ENCODE data around the gene ZBTB48. TPM values are rescaled to one million over a fixed set of nuclear protein-coding genes. Genes with fewer than 3 reads are reported as not detected.

ZBTB48 gene
- total RNA-seq, 1 donor from 2014 or later, result 49.7 TPM

DNA sequence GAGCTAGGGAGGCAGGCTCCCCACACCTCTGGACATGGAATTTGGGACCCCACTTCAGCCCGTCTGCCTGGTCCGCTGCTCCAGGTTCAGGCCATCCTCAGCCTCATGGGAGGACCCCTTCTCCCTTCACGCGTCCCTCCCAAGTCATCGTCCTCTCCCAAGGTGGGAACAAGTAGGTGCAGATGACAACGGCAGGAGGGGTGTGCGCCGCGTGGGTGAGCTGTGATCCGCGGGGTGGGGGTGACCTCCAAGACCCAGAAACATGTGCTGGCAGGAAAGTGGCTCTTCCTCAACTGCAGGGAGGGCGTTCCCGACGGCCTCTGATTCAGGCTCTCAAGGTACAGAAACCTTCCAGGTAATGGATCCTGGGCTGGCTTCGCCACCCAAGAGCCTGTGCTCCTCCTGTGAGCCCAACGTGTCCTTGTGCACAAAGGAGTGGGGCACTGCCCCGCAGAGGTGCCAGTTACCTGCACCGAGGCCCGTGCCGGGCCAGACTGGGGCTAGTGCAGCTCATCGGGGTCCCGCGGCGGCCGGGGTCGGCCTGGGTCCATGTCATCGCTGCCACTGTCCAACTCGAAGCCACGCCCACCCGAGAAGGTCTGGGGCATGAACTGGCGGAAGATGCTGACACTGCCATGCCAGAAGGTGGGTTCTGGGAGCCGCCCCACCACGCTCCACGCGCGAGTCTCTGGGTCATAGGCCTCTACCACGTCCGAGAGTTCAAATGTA, 13.2 kb downstream of the ZBTB48 start:
- Mint-ChIP-seq H3K9me3 (ENCODE audit: low read depth) (no peaks in the 10 kb centered on the region), H3K27me3 (no peaks in the 10 kb centered on the region), H3K4me1 (ENCODE audit: low read depth) (no peaks in the 10 kb centered on the region), H3K4me3 (ENCODE audit: low read depth) (no peak overlapping the region), H3K36me3 (ENCODE audit: insufficient read depth) (peaks cover 10% of the 10 kb centered on the region), H3K27ac (no peak overlapping the region)
- no peak for DNase-seq (ENCODE audit: low spot score, unreplicated experiment)
- TF ChIP-seq, protein P1, sequence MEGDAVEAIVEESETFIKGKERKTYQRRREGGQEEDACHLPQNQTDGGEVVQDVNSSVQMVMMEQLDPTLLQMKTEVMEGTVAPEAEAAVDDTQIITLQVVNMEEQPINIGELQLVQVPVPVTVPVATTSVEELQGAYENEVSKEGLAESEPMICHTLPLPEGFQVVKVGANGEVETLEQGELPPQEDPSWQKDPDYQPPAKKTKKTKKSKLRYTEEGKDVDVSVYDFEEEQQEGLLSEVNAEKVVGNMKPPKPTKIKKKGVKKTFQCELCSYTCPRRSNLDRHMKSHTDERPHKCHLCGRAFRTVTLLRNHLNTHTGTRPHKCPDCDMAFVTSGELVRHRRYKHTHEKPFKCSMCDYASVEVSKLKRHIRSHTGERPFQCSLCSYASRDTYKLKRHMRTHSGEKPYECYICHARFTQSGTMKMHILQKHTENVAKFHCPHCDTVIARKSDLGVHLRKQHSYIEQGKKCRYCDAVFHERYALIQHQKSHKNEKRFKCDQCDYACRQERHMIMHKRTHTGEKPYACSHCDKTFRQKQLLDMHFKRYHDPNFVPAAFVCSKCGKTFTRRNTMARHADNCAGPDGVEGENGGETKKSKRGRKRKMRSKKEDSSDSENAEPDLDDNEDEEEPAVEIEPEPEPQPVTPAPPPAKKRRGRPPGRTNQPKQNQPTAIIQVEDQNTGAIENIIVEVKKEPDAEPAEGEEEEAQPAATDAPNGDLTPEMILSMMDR (IDR thresholded peaks at IDR 0.05; ENCODE audit: unreplicated experiment), result no peak

DNA sequence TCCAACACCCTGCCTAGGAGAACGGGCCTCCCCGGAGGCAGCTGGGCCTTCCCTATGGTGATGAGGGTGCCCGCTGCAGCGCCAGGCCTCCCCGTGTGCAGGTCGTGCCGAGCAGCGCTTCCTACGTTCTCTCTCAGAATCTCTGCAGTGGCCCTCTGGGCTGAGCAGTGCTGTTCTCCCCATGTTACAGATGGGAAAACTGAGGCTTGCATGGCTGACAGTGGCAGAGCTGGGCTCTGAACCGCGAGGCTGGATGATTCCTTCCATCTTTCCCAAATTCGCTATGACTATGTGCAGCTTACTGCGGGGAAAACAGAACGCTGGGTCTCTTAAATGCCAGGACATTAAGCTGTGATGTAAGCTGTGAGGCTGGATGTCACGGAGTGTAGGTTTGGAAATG, 14.0 kb downstream of the ZBTB48 start:
- H3K27me3 Mint-ChIP-seq, result no peaks in the 10 kb centered on the region
- TF ChIP-seq, protein P1 (IDR thresholded peaks at IDR 0.05; ENCODE audit: unreplicated experiment), result no peak
- no peak overlapping the region for H3K4me3 Mint-ChIP-seq (ENCODE audit: low read depth)
- peaks cover 10% of the 10 kb centered on the region for H3K36me3 Mint-ChIP-seq (ENCODE audit: insufficient read depth)
- no peak overlapping the region for H3K27ac Mint-ChIP-seq
- no peaks in the 10 kb centered on the region for H3K9me3 Mint-ChIP-seq (ENCODE audit: low read depth)
- no peaks in the 10 kb centered on the region for H3K4me1 Mint-ChIP-seq (ENCODE audit: low read depth)
- no peak for DNase-seq (ENCODE audit: low spot score, unreplicated experiment)

DNA sequence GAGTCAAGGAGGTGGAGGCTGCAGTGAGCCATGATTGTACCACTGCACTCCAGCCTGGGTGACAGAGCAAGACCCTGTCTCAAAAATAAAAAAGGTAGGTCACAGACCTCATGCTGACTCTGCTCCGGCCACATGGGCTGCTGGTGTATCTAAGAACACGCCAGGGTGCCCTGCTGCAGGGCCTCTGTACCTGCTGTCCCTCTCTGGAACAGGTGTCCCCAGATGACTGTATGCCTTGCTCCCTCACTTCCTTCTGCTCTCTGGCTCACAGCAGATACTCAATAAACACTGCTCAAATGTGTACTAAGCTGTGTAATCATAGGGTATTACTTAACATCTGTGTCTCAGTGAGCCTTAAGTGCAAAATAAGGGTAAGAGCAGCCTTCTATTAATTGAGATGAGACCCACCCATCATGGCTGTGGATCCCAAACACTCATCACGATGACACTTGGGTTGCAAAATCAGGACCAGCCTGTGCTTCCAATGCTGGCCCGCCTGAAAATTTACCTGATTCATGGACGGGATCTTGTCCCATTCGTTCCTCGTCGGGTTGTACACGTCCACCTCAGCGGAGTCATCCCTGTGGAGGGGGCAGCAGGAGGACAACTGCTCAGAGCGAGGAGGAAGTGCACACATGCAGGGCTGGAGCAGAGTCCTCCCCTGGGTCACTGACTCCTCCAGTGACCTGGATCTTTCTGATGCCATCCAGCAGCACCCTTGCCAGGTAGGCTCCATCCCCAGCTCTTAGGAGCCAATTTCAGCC, 15.4 kb downstream of the ZBTB48 start:
- TF ChIP-seq, protein P1 (IDR thresholded peaks at IDR 0.05; ENCODE audit: unreplicated experiment), result no peak
- Mint-ChIP-seq H3K4me1 (ENCODE audit: low read depth) (peaks cover 2% of the 10 kb centered on the region), H3K4me3 (ENCODE audit: low read depth) (no peak overlapping the region), H3K9me3 (ENCODE audit: low read depth) (no peaks in the 10 kb centered on the region), H3K27ac (no peak overlapping the region), H3K27me3 (no peaks in the 10 kb centered on the region), H3K36me3 (ENCODE audit: insufficient read depth) (peaks cover 10% of the 10 kb centered on the region)
- no peak for DNase-seq (ENCODE audit: low spot score, unreplicated experiment)

DNA sequence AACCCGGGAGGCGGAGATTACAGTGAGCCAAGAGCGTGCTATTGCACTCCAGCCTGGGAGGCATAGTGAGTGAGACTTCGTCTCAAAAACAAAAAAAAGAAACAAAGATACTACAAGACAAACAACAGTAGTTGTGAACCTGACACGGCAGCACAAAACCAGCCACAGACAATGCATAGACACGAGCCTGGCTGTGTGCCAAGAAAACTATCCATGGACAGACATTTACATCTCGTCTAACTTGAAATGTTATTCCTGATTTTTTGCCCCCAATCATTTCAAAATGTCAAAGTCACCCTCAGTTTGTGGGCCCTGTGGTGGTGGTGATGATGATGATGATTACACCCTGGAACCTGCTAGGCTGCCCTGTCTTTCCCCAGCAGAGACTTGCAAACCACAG, 16.6 kb downstream of the ZBTB48 start:
- DNase-seq (ENCODE audit: low spot score, unreplicated experiment), result no peak
- TF ChIP-seq, protein P1 (IDR thresholded peaks at IDR 0.05; ENCODE audit: unreplicated experiment), result no peak
- Mint-ChIP-seq H3K4me3 (ENCODE audit: low read depth) (no peak overlapping the region), H3K4me1 (ENCODE audit: low read depth) (peaks cover 13% of the 10 kb centered on the region), H3K9me3 (ENCODE audit: low read depth) (no peaks in the 10 kb centered on the region), H3K27ac (no peak overlapping the region), H3K27me3 (no peaks in the 10 kb centered on the region), H3K36me3 (ENCODE audit: insufficient read depth) (peaks cover 8% of the 10 kb centered on the region)

DNA sequence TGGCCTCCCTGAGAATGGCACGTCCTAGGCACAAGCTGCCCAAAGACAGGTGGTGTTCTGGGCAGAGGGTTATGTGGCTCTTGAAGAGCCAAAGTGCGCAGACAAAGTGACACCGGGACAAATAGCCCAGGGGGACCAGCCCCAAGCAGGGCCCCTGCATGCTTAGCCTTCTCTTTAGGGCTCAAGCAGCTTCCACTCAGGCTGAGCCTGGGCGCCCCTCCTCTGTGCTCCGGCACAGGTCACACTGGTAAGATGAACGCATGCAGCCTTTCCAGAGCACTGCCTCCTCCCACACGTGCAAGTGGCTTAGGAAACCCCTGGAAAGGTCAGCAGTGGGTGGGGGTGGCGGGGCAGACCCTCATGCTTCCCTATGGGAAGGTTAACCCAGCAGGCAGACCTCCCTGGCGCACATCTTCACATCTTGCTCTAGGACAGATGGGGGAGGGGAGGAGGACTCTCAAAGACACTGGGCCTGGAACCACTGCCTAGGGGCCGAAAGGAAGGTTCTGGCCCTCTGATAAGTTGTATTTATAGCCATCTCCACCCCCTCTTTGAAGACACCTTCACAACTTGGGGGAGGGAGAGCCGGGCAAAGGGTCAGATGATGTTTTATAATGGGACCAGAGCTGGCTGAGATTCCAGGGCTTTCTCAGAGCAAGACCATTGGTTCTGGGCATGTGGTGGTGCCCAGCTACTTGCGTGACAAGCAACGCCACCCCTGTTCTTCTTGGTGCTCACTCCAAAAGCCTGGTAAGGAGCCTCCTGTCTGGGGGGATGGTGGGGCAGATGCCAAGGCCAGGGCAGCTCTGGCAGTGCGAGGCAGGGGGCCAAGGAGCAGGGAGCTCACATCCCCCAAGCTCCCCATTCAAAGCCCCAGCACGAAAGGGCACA, 17.3 kb downstream of the ZBTB48 start:
- no peaks in the 10 kb centered on the region for H3K27me3 Mint-ChIP-seq
- no peaks in the 10 kb centered on the region for H3K9me3 Mint-ChIP-seq (ENCODE audit: low read depth)
- no peak overlapping the region for H3K27ac Mint-ChIP-seq
- TF ChIP-seq, protein P1 (IDR thresholded peaks at IDR 0.05; ENCODE audit: unreplicated experiment), result no peak
- H3K4me3 Mint-ChIP-seq (ENCODE audit: low read depth), result no peak overlapping the region
- peaks cover 8% of the 10 kb centered on the region for H3K36me3 Mint-ChIP-seq (ENCODE audit: insufficient read depth)
- H3K4me1 Mint-ChIP-seq (ENCODE audit: low read depth), result peaks cover 13% of the 10 kb centered on the region
- DNase-seq (ENCODE audit: low spot score, unreplicated experiment), result no peak
